Astrocyte (in vitro differentiated cells and primary cell): ENCODE data around the gene PEPD. TPM values are rescaled to one million over a fixed set of nuclear protein-coding genes. Genes with fewer than 3 reads are reported as not detected.
"Not testable (repeated sequence)": the region's sequence is repeated elsewhere in the genome, so short reads cannot be mapped to it uniquely, and the experiment has no call there.

Experiments used
- DNase-seq: peaks from one replicate; pipeline ENCODE4 v3.0.0-alpha.2; 2010; ENCODE audit warnings: low read depth
- FAIRE-seq: peaks from 2 replicates; lab custom pipeline; 2011; peaks lifted over from hg19 to GRCh38; lab: Jason Lieb, UNC
- H2AFZ ChIP-seq: 2 replicates; pipeline ENCODE4 v1.6.0; 2012; ENCODE audit warnings: low read depth, low read length, inconsistent platforms
- H3K27ac ChIP-seq: 2 replicates; pipeline ENCODE4 v1.5.1; 2011; ENCODE audit warnings: low read depth, low read length, inconsistent platforms
- H3K27me3 ChIP-seq: 2 replicates; pipeline ENCODE4 v1.6.0; 2011; ENCODE audit warnings: low read length, inconsistent platforms; ENCODE audit not compliant: insufficient read depth
- H3K36me3 ChIP-seq: 2 replicates; pipeline ENCODE4 v1.5.1; 2011; ENCODE audit warnings: low read length, inconsistent platforms; ENCODE audit not compliant: insufficient read depth
- H3K4me1 ChIP-seq: 2 replicates; pipeline ENCODE4 v1.5.1; 2011; ENCODE audit warnings: low read length, inconsistent platforms; ENCODE audit not compliant: insufficient read depth
- H3K4me2 ChIP-seq: 2 replicates; pipeline ENCODE4 v1.6.0; 2012; ENCODE audit warnings: low read length, inconsistent platforms
- H3K4me3 ChIP-seq: 2 replicates; pipeline ENCODE4 v1.5.1; 2011; ENCODE audit warnings: low read depth, mild to moderate bottlenecking, low read length, inconsistent platforms; ENCODE audit not compliant: insufficient read depth
- H3K79me2 ChIP-seq: 2 replicates; pipeline ENCODE4 v1.6.0; 2012; ENCODE audit warnings: mild to moderate bottlenecking, low read length, inconsistent platforms; ENCODE audit not compliant: insufficient read depth
- H3K9ac ChIP-seq: 2 replicates; pipeline ENCODE4 v1.6.0; 2012; ENCODE audit warnings: mild to moderate bottlenecking, low read length, inconsistent platforms
- H3K9me3 ChIP-seq: 2 replicates; pipeline ENCODE4 v1.5.1; 2012; ENCODE audit warnings: low read depth, mild to moderate bottlenecking, low read length, inconsistent platforms; ENCODE audit not compliant: insufficient read depth
- H4K20me1 ChIP-seq: 2 replicates; pipeline ENCODE4 v1.6.0; 2012; ENCODE audit warnings: low read length, inconsistent platforms; ENCODE audit not compliant: insufficient read depth
- H3K27ac Mint-ChIP-seq: one replicate; pipeline ENCODE4 v1.8.0; 2021; ENCODE audit warnings: mild to moderate bottlenecking, mixed read lengths; ENCODE audit not compliant: unreplicated experiment
- H3K27me3 Mint-ChIP-seq: one replicate; pipeline ENCODE4 v1.8.0; 2021; ENCODE audit warnings: low read depth, mixed read lengths; ENCODE audit not compliant: unreplicated experiment
- H3K36me3 Mint-ChIP-seq: one replicate; pipeline ENCODE4 v1.8.0; 2021; ENCODE audit warnings: low read depth, mixed read lengths; ENCODE audit not compliant: unreplicated experiment
- H3K4me1 Mint-ChIP-seq: one replicate; pipeline ENCODE4 v1.8.0; 2021; ENCODE audit warnings: low read depth, mixed read lengths; ENCODE audit not compliant: unreplicated experiment
- H3K4me3 Mint-ChIP-seq: one replicate; pipeline ENCODE4 v1.8.0; 2021; ENCODE audit warnings: mild to moderate bottlenecking, moderate library complexity, mixed read lengths; ENCODE audit not compliant: unreplicated experiment
- H3K9me3 Mint-ChIP-seq: one replicate; pipeline ENCODE4 v1.8.0; 2021; ENCODE audit warnings: mild to moderate bottlenecking, mixed read lengths; ENCODE audit not compliant: unreplicated experiment
- CTCF ChIP-seq: IDR thresholded peaks from 2 replicates; pipeline ENCODE4 v1.5.1; 2011; ENCODE audit warnings: low read depth, mild to moderate bottlenecking, inconsistent platforms, low read length, moderate library complexity; ENCODE audit not compliant: insufficient read depth
- EZH2 ChIP-seq: IDR thresholded peaks from 2 replicates; pipeline ENCODE4 v1.6.1; 2012; ENCODE audit warnings: mild to moderate bottlenecking, low read length, inconsistent platforms; ENCODE audit not compliant: insufficient read depth
- total RNA-seq: library from RNA; stranded (reverse); gene quantifications from 2 replicates; pipeline ENCODE4 v1.2.1, GENCODE V29; 2021

PEPD gene
- total RNA-seq, 1 donor from 2014 or later = 37.9 TPM

DNA sequence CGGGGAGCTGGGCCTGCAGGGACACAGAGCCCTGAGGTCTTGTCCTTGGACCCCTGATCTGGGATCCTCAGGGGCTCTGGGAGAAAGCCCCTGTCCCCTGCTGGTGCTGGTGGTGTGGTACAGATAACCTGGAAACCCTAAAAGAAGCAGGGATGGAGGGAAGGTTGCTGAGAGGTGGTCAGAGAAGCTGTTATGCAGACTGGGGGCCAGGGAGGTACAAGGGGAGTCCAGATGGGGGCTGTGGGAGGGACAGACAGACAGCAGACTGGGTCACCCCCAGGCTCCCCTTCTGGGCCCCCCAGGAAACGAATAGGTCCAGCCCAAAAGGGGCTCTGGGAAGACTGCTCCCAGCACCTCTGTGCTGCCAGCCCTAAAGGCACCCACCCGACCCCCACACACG is 34.7 kb upstream of the PEPD start:
- DNase-seq (no peak), FAIRE-seq (no peak)
- no peaks in the 10 kb centered on the region for H3K79me2 ChIP-seq
- peaks cover 4% of the 10 kb centered on the region for H3K9me3 ChIP-seq
- no peaks in the 10 kb centered on the region for H3K4me1 ChIP-seq
- H2AFZ ChIP-seq = no peak overlapping the region
- no peak for TF ChIP-seq EZH2
- no peak for TF ChIP-seq CTCF
- H3K4me2 ChIP-seq = no peak overlapping the region
- H3K36me3 Mint-ChIP-seq = no peaks in the 10 kb centered on the region
- no peaks in the 10 kb centered on the region for H4K20me1 ChIP-seq
- H3K9ac ChIP-seq = no peak overlapping the region
- no peak overlapping the region for H3K27ac ChIP-seq
- H3K4me3 Mint-ChIP-seq = no peak overlapping the region
- H3K4me1 Mint-ChIP-seq = no peaks in the 10 kb centered on the region
- no peak overlapping the region for H3K4me3 ChIP-seq
- no peak overlapping the region for H3K27ac Mint-ChIP-seq
- H3K27me3 ChIP-seq = no peaks in the 10 kb centered on the region
- no peaks in the 10 kb centered on the region for H3K36me3 ChIP-seq
- H3K9me3 Mint-ChIP-seq = peaks cover 2% of the 10 kb centered on the region
- peaks cover 34% of the 10 kb centered on the region for H3K27me3 Mint-ChIP-seq

GRCh38 chr19:33555726-33556125 is 34.1 kb upstream of the PEPD start:
- H3K27ac Mint-ChIP-seq, H3K27ac ChIP-seq, H2AFZ ChIP-seq, DNase-seq, H3K36me3 Mint-ChIP-seq, H4K20me1 ChIP-seq, H3K9me3 ChIP-seq, H3K4me1 ChIP-seq, H3K36me3 ChIP-seq, H3K9me3 Mint-ChIP-seq, H3K4me1 Mint-ChIP-seq, H3K27me3 ChIP-seq, H3K4me3 Mint-ChIP-seq, H3K4me3 ChIP-seq, H3K79me2 ChIP-seq, H3K4me2 ChIP-seq, H3K9ac ChIP-seq, FAIRE-seq: not testable (repeated sequence)
- H3K27me3 Mint-ChIP-seq = peaks cover 38% of the 10 kb centered on the region

GRCh38 chr19:33554821-33555220 is 33.2 kb upstream of the PEPD start:
- peaks cover 2% of the 10 kb centered on the region for H3K9me3 Mint-ChIP-seq
- H3K4me2 ChIP-seq = no peak overlapping the region
- H3K27ac ChIP-seq = no peak overlapping the region
- no peaks in the 10 kb centered on the region for H3K36me3 Mint-ChIP-seq
- TF ChIP-seq CTCF (no peak), EZH2 (no peak)
- no peak overlapping the region for H3K27ac Mint-ChIP-seq
- no peak overlapping the region for H3K4me3 Mint-ChIP-seq
- H3K36me3 ChIP-seq = no peaks in the 10 kb centered on the region
- no peaks in the 10 kb centered on the region for H3K4me1 Mint-ChIP-seq
- H3K79me2 ChIP-seq = no peaks in the 10 kb centered on the region
- H3K27me3 ChIP-seq = no peaks in the 10 kb centered on the region
- no peak overlapping the region for H3K4me3 ChIP-seq
- no peak overlapping the region for H2AFZ ChIP-seq
- DNase-seq = no peak
- FAIRE-seq = no peak
- peaks cover 4% of the 10 kb centered on the region for H3K9me3 ChIP-seq
- H3K9ac ChIP-seq = no peak overlapping the region
- no peaks in the 10 kb centered on the region for H4K20me1 ChIP-seq
- no peaks in the 10 kb centered on the region for H3K4me1 ChIP-seq
- H3K27me3 Mint-ChIP-seq = peaks cover 37% of the 10 kb centered on the region
